OCI-LY1 (cell line): ENCODE measurements around the gene SULT2B1.

Experiments
- H2AFZ ChIP-seq: fragments of 200-600 bp; sonication (generic), shearing (Covaris generic); 2 replicates; pipeline ENCODE4 v1.6.0; 2014; ENCODE audit warnings: antibody characterized with exemption, mild to moderate bottlenecking, low read length
- H3F3A ChIP-seq: fragments of 200-600 bp; sonication (generic), shearing (Covaris generic); 2 replicates; pipeline ENCODE4 v1.6.0; 2014; ENCODE audit warnings: mild to moderate bottlenecking, antibody characterized with exemption, low read length, moderate library complexity; ENCODE audit not compliant: insufficient read depth
- H3K27ac ChIP-seq: fragments of 200-600 bp; sonication (generic); 2 replicates; pipeline ENCODE4 v1.5.1; 2014; ENCODE audit warnings: low read length, mixed run types, mild to moderate bottlenecking, low read depth; ENCODE audit not compliant: poor library complexity, severe bottlenecking
- H3K27me3 ChIP-seq: fragments of 200-600 bp; sonication (generic); 2 replicates; pipeline ENCODE4 v1.6.0; 2014; ENCODE audit warnings: antibody characterized with exemption, mild to moderate bottlenecking, low read length, moderate library complexity; ENCODE audit not compliant: insufficient read depth
- H3K36me3 ChIP-seq: fragments of 200-600 bp; sonication (generic); 2 replicates; pipeline ENCODE4 v1.6.1; 2014; ENCODE audit warnings: mild to moderate bottlenecking, antibody characterized with exemption, low read length, moderate library complexity, mixed read lengths; ENCODE audit not compliant: insufficient read depth
- H3K4me1 ChIP-seq: fragments of 200-600 bp; sonication (generic); 2 replicates; pipeline ENCODE4 v1.5.1; 2014; ENCODE audit warnings: mild to moderate bottlenecking, low read length, moderate library complexity; ENCODE audit not compliant: insufficient read depth, severe bottlenecking
- H3K4me2 ChIP-seq: fragments of 200-600 bp; sonication (generic), shearing (Covaris generic); 2 replicates; pipeline ENCODE4 v1.6.1; 2014; ENCODE audit warnings: low read length
- H3K4me3 ChIP-seq: fragments of 200-600 bp; sonication (generic); 2 replicates; pipeline ENCODE4 v1.5.1; 2014; ENCODE audit warnings: low read length, low read depth, mild to moderate bottlenecking, mixed read lengths; ENCODE audit not compliant: poor library complexity, severe bottlenecking
- H3K79me2 ChIP-seq: fragments of 200-600 bp; shearing (Covaris generic); 2 replicates; pipeline ENCODE4 v1.6.1; 2016; ENCODE audit warnings: mixed run types, low read length, mixed read lengths; ENCODE audit not compliant: insufficient read depth
- H3K9ac ChIP-seq: fragments of 200-600 bp; sonication (generic), shearing (Covaris generic); 2 replicates; pipeline ENCODE4 v1.6.1; 2014; ENCODE audit warnings: mild to moderate bottlenecking, low read length, mixed read lengths
- H3K9me2 ChIP-seq: fragments of 200-600 bp; sonication (generic), shearing (Covaris generic); 2 replicates; pipeline ENCODE4 v1.6.1; 2014; ENCODE audit warnings: low read depth, mild to moderate bottlenecking, low read length, mixed read lengths
- H3K9me3 ChIP-seq: fragments of 200-600 bp; shearing (Covaris generic); 2 replicates; pipeline ENCODE4 v1.6.1; 2014; ENCODE audit warnings: low read length, mixed read lengths
- H4K20me1 ChIP-seq: fragments of 200-600 bp; sonication (generic), shearing (Covaris generic); 2 replicates; pipeline ENCODE4 v1.6.0; 2016; ENCODE audit warnings: mild to moderate bottlenecking, low read length; ENCODE audit not compliant: insufficient read depth
- EZH2 ChIP-seq: fragments of 200-600 bp; sonication (generic), shearing (Covaris generic); IDR thresholded peaks from 2 replicates; pipeline ENCODE4 v1.8.0; 2017; ENCODE audit warnings: borderline replicate concordance, mixed run types, mild to moderate bottlenecking, antibody characterized with exemption, low read length, moderate library complexity, mixed read lengths
- TF ChIP-seq, protein P1 (sequence below): fragments of 200-600 bp; sonication (generic), shearing (Covaris generic); IDR thresholded peaks from 2 replicates; pipeline ENCODE4 v1.5.1; 2017; ENCODE audit warnings: mild to moderate bottlenecking, antibody characterized with exemption, low read length, moderate library complexity, mixed read lengths

Gene SULT2B1

DNA sequence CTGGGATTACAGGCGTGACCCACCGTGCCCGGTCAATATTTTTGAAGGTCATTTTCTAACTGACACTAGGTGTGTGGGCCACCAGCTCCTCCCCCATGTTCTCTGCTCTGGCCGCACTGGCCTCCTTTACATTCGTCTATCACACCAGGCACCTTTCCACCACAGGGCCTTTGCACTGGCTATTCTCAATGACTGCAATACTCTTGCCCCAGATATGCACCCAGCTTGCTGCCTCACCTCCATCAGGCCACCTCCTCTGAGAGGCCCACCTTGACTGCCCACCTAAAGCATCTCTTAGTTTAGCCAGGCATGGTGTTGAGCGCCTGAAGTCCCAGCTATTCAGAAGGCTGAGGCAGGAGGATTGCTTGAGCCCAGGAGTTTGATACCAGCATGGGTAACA is 10.2 kb upstream of the SULT2B1 start:
- Histone ChIP-seq H3K9me3 (no peaks in the 10 kb centered on the region), H3K4me2 (no peak overlapping the region), H3K36me3 (no peaks in the 10 kb centered on the region), H4K20me1 (no peaks in the 10 kb centered on the region), H3F3A (no peaks in the 10 kb centered on the region), H3K9me2 (no peaks in the 10 kb centered on the region), H3K4me1 (no peaks in the 10 kb centered on the region), H3K27me3 (0 out of 2 replicates have a peak, but pooled peaks cover 3% of the 10 kb centered on the region), H3K79me2 (no peaks in the 10 kb centered on the region), H2AFZ (no peak overlapping the region), H3K4me3 (no peak overlapping the region), H3K9ac (no peak overlapping the region), H3K27ac (no peak overlapping the region)
- TF ChIP-seq, protein P1, sequence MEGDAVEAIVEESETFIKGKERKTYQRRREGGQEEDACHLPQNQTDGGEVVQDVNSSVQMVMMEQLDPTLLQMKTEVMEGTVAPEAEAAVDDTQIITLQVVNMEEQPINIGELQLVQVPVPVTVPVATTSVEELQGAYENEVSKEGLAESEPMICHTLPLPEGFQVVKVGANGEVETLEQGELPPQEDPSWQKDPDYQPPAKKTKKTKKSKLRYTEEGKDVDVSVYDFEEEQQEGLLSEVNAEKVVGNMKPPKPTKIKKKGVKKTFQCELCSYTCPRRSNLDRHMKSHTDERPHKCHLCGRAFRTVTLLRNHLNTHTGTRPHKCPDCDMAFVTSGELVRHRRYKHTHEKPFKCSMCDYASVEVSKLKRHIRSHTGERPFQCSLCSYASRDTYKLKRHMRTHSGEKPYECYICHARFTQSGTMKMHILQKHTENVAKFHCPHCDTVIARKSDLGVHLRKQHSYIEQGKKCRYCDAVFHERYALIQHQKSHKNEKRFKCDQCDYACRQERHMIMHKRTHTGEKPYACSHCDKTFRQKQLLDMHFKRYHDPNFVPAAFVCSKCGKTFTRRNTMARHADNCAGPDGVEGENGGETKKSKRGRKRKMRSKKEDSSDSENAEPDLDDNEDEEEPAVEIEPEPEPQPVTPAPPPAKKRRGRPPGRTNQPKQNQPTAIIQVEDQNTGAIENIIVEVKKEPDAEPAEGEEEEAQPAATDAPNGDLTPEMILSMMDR = no peak
- TF ChIP-seq EZH2 = no peak

- Histone ChIP-seq H3K36me3 (no peaks in the 10 kb centered on the region), H2AFZ (no peak overlapping the region), H3K9me2 (no peaks in the 10 kb centered on the region), H3K27ac (no peak overlapping the region), H3K9ac (no peak overlapping the region), H3K4me1 (no peaks in the 10 kb centered on the region), H3K9me3 (no peaks in the 10 kb centered on the region), H4K20me1 (no peaks in the 10 kb centered on the region), H3K4me2 (no peak overlapping the region), H3K4me3 (no peak overlapping the region), H3K79me2 (no peaks in the 10 kb centered on the region), H3F3A (no peaks in the 10 kb centered on the region), H3K27me3 (peaks cover 7% of the 10 kb centered on the region)
- TF ChIP-seq EZH2 = no peak
- TF ChIP-seq, protein P1 = no peak
Observed at GRCh38 chr19:48543121-48543710, 8.8 kb upstream of the SULT2B1 start.

DNA sequence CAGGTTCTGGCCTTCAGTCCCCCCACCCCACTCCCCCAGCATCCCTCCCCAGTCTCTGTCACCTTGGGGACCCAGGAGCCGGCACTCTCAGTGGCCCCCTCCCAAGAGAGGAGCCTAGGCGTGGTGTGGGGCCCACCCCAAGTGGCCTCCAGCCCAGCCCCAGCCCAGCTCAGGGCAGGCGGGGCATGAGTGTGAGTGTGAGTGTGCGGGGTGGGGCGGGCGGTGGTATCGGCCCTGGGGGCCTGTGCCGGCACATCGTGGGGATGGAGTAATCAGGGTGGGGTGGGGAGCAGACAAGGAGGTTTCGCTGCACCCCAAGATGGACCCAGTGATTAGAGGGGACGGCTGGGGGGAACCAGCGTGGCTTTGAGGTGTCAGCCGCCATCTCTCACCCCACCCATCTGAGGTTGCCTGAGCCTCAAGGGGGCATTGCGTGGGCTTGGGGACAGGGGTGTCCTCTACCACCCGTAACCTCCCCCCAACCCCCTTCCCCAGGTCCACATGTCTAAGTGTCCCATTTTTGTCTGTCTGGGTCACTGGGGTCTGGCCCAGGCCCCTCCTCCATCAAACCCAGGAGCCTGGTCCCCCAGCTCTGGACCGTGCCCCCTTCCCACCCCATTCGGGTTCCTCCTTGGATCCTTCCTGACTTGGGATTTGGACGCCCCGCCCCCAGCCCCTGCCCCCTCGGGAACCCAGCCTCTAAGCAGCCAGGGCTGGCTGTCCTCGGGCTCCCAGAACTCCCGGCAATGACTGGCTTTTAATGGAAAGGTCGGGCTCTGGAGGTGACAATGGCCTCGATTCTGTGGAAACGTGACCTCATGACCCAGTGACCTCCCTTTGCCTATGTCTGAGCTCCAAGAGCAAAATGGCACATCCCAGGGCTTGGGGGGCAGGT is 6.9 kb upstream of the SULT2B1 start:
- no peak overlapping the region for H3K4me3 ChIP-seq
- TF ChIP-seq, protein P1 = no peak
- no peak for TF ChIP-seq EZH2
- no peaks in the 10 kb centered on the region for H3K79me2 ChIP-seq
- no peaks in the 10 kb centered on the region for H3K36me3 ChIP-seq
- H3K9me2 ChIP-seq = no peaks in the 10 kb centered on the region
- no peaks in the 10 kb centered on the region for H3K4me1 ChIP-seq
- no peaks in the 10 kb centered on the region for H3K9me3 ChIP-seq
- H3K9ac ChIP-seq = no peak overlapping the region
- H3K27ac ChIP-seq = no peak overlapping the region
- no peak overlapping the region for H3K4me2 ChIP-seq
- no peak overlapping the region for H2AFZ ChIP-seq
- no peaks in the 10 kb centered on the region for H4K20me1 ChIP-seq
- H3F3A ChIP-seq = no peaks in the 10 kb centered on the region
- H3K27me3 ChIP-seq = peaks cover 10% of the 10 kb centered on the region
